Lung microvascular endothelial cell (primary cell): ENCODE data around the gene TMEM239. TPM values are rescaled to one million over a fixed set of nuclear protein-coding genes. Genes with fewer than 3 reads are reported as not detected.

Experiments
- DNase-seq, 2 donors: peaks; one replicate each; pipeline versions ENCODE4 v3.0.0 to v3.0.0-alpha.2; 2010; ENCODE audit warnings: low read depth in 2 of 2
- total RNA-seq: library from RNA; depleted of rRNA; stranded (reverse); fragments of >200 nt; gene quantifications from 2 replicates; pipeline ENCODE4 v1.2.1, GENCODE V29; 2014

Gene TMEM239
- total RNA-seq, 1 donor from 2014 or later = not detected

- no peak for DNase-seq
These were observed 30.5 kb downstream of the TMEM239 start for GRCh38 chr20:2846698-2847097.

GRCh38 chr20:2847802-2848201, 31.6 kb downstream of the TMEM239 start:
- no peak for DNase-seq

DNA sequence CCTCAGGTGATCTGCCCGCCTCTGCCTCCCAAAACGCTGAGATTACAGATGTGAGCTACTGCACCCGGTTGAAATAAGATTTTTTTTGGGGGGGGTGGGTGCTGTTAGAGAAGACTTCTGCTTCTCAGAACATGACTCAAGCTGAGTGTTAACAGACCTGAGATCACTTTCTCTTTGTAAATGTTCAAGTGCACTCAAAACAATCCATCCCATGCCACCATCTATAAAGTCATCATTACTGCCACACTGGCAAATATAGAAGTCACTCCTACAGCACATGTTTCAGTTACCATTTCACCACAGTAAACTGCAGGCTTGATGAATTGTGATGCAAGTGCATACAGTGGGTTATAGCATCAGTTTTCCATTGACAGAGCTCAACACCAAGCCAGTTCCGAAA, 33.4 kb downstream of the TMEM239 start:
- DNase-seq = no peak

DNA sequence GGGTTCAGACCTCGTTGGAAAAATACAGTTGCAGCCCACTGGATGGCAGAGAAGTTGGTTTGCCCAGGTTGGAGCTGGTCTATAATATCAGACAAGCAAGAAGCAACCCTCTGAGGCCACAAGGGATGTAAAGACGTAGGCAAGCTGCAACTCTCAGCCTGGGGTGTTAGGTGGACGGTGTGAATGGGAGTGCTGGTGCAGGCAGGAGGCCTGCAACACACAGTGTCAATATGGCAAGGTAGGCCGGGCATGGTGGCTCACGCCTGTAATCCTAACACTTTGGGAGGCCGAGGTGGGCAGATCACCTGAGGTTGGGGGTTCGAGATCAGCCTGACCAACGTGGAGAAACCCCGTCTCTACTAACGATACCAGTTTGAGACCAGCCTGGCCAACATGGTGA, 34.9 kb downstream of the TMEM239 start:
- no peak for DNase-seq

DNA sequence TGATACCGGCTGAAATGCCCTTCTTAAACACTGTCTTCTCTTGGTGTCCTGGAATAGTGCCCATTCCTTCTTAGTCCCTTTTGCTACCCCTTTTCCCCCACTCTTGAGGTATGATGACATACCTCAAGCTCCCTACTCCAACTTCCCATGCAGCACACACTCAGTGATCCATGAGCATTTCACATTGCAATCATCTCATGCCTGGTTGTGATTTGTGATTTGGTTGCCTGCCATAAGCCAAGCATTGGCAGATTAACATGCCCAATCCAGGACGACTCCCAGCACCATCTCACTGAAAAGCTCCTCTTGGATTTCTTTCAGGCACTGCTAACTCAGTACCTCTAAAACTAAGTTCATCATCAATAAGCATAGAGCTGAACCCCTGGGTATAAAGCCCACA, 42.4 kb downstream of the TMEM239 start:
- no peak for DNase-seq

DNA sequence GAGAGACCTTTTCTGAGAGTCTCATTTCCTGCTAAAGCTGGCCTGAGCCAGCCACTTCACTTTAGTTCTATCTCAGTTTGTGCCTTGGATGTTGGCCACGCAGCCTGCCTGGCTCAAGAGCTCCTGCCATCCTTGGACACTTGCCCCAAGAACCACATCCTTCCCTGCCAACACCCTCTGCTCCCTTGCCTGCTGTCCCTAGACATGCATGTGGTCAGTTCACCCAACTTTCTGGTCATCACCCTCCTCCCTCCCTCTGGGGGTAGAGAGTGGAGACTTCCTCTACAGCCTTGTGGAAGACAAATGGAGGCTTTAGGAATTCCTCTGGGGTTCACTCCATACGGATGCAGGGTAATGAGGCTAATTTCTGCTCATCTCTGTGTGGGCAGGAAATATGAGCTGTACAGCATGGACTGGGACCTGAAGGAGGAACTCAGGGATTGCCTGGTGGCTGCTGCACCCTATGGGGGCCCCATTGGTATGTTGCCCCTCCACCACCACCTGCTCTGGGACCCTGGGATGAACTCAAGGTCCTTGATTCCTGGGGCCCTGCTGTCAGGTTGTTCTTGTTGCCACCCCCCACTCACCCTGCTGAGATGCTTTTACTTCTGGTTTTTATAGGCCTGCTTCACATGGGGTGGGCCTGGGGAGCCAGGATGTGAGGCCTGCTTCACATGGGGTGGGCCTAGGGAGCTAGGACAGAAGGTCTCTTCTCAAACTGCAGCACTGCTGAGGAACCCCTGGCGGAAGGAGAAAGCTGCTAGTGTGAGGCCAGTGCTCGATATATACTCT, 43.4 kb downstream of the TMEM239 start:
- DNase-seq = no peak

DNA sequence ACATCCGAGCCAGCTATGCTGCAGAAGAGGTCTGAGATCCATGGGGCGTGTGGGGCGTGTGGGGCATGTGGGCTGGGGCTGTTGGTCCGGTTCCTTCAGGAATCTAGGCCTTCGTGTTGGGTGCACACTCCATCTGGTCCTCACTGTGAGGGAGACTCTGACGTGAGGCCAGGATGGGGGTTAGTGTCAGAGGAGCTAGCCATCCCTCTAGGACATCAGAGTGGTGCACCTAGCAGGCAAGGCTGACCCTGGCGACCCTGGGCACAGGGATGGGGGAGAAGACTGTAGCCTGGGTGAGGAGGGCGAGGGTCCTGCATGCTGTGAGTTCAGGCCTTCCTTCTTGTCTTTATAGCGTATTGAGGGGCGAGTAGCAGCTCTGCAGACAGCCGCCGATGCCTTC, 48.5 kb downstream of the TMEM239 start:
- no peak for DNase-seq

DNA sequence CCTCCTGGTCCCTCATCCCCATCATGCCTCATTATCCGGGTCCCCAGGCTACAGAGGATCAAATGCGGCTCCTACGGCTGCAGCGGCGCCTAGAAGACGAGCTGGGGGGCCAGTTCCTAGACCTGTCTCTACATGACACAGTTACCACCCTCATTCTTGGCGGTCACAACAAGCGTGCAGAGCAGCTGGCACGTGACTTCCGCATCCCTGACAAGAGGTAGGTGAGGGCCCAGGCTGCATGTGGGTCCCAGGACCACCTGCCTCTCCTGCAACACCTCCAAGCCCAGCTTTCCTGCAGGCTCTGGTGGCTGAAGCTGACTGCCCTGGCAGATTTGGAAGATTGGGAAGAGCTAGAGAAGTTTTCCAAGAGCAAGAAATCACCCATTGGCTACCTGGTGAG, 48.9 kb downstream of the TMEM239 start:
- no peak for DNase-seq

- no peak for DNase-seq
These were observed 49.5 kb downstream of the TMEM239 start for GRCh38 chr20:2865630-2866029.

DNA sequence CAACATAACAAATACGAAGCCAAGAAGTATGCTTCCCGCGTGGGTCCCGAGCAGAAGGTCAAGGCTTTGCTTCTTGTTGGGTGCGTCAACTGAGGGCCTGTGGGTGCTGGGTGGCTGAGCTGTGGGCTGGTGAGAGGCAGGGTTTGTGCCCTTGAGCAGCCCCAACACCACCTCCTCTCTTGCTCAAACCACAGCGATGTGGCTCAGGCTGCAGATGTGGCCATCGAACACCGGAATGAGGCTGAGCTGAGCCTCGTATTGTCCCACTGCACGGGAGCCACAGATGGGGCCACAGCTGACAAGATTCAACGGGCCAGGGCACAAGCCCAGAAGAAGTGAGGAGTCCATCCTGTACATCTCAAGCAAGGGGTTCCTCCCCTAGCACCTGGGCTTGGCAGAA, 50.1 kb downstream of the TMEM239 start:
- DNase-seq = no peak

GRCh38 chr20:2867081-2867864, 51.1 kb downstream of the TMEM239 start:
- DNase-seq = no peak

Other genes starting within 250 kb of the TMEM239 start
- 99.8 and 125 TPM in 2 replicates for gene NOP56, start 163.7 kb upstream of the TMEM239 start, total RNA-seq
- 95.5 and 95.8 TPM in 2 replicates for gene IDH3B, start 152.1 kb upstream of the TMEM239 start, total RNA-seq
- 0.87 and 3.8 TPM in 2 replicates for gene EBF4, start 123.6 kb upstream of the TMEM239 start, total RNA-seq
- 0.22 and 0.79 TPM in 2 replicates for gene CPXM1, start 15.7 kb upstream of the TMEM239 start, total RNA-seq
- gene C20orf141, start 1.4 kb upstream of the TMEM239 start, total RNA-seq = not detected in 2 replicates
- 9.4 and 21.2 TPM in 2 replicates for gene PCED1A, start 24.3 kb downstream of the TMEM239 start, total RNA-seq
- gene VPS16, start 24.4 kb downstream of the TMEM239 start, total RNA-seq = 35.1 and 39.1 TPM in 2 replicates
- 19.8 and 22.2 TPM in 2 replicates for gene PTPRA, start 57.1 kb downstream of the TMEM239 start, total RNA-seq
- gene GNRH2, start 227.3 kb downstream of the TMEM239 start, total RNA-seq = not detected in 2 replicates
- gene MRPS26, start 229.7 kb downstream of the TMEM239 start, total RNA-seq = 28.8 and 32.1 TPM in 2 replicates